DND-41 (cell line): ENCODE measurements around the gene RAB8B.

ENCODE experiments used
- ATAC-seq: fragments of 200-7000 bp; cut with Tn5 transposase; 3 replicates; pipeline ENCODE4 v1.9.1; 2021; ENCODE audit warnings: low read depth; ENCODE audit not compliant: insufficient read depth
- DNase-seq: peaks from one replicate; pipeline ENCODE4 v3.0.0-alpha.2; 2020
- H2AFZ ChIP-seq: 2 replicates; pipeline ENCODE4 v1.6.0; 2012; ENCODE audit warnings: low read depth, low read length
- H3K27ac ChIP-seq: 2 replicates; pipeline ENCODE4 v1.5.1; 2012; ENCODE audit warnings: low read length, inconsistent platforms
- H3K27me3 ChIP-seq: fragments of 200-600 bp; sonication (generic); 2 replicates; pipeline ENCODE4 v1.6.0; 2012; ENCODE audit warnings: low read length, mild to moderate bottlenecking, inconsistent platforms; ENCODE audit not compliant: insufficient read depth, poor library complexity
- H3K36me3 ChIP-seq: 2 replicates; pipeline ENCODE4 v1.5.1; 2012; ENCODE audit warnings: low read length, inconsistent platforms; ENCODE audit not compliant: insufficient read depth
- H3K4me1 ChIP-seq: 2 replicates; pipeline ENCODE4 v1.5.1; 2012; ENCODE audit warnings: mild to moderate bottlenecking, low read length; ENCODE audit not compliant: insufficient read depth
- H3K4me2 ChIP-seq: 2 replicates; pipeline ENCODE4 v1.6.0; 2012; ENCODE audit warnings: mild to moderate bottlenecking, moderate library complexity, low read length, inconsistent platforms; ENCODE audit not compliant: insufficient read depth
- H3K4me3 ChIP-seq, 2 experiments: fragments of 200-600 bp in 1 of 2; shearing (Covaris generic) in 1 of 2; 2 replicates each; pipeline ENCODE4 v1.5.1; 2012 to 2016; ENCODE audit warnings: inconsistent platforms in 2 of 2, low read length in 2 of 2, mild to moderate bottlenecking in 2 of 2, low read depth in 1 of 2, moderate library complexity in 1 of 2
- H3K79me2 ChIP-seq: 2 replicates; pipeline ENCODE4 v1.6.0; 2012; ENCODE audit warnings: low read length, inconsistent platforms; ENCODE audit not compliant: insufficient read depth
- H3K9ac ChIP-seq: 2 replicates; pipeline ENCODE4 v1.6.0; 2012; ENCODE audit warnings: low read depth, mild to moderate bottlenecking, inconsistent platforms, low read length, moderate library complexity
- H3K9me3 ChIP-seq: 2 replicates; pipeline ENCODE4 v1.5.1; 2012; ENCODE audit warnings: low read length, moderate library complexity, mild to moderate bottlenecking, inconsistent platforms; ENCODE audit not compliant: insufficient read depth, severe bottlenecking
- H4K20me1 ChIP-seq: 2 replicates; pipeline ENCODE4 v1.6.0; 2012; ENCODE audit warnings: low read length; ENCODE audit not compliant: insufficient read depth
- EZH2 ChIP-seq: IDR thresholded peaks from 3 replicates; pipeline ENCODE4 v1.6.1; 2012; ENCODE audit warnings: borderline replicate concordance, low read depth, mild to moderate bottlenecking, moderate library complexity, low read length, inconsistent platforms; ENCODE audit not compliant: severe bottlenecking
- TF ChIP-seq, protein P1 (sequence below): IDR thresholded peaks from 2 replicates; pipeline ENCODE4 v1.5.1; 2012; ENCODE audit warnings: borderline replicate concordance, low read length, moderate library complexity, mild to moderate bottlenecking; ENCODE audit not compliant: poor library complexity, severe bottlenecking; ENCODE audit errors: extremely low read depth

Gene RAB8B

GRCh38 chr15:63188926-63189871 lies at the start of gene RAB8B:
RAB8B (plus strand) TSS chr15:63189606; CDS start chr15:63189625, 19 bp downstream.
- DNase-seq (peak; percentile 94), ATAC-seq (peak; percentile 80)
- Histone ChIP-seq H3K9ac (peak within 1 kb of the TSS; percentile 63), H3K4me3 (peak within 1 kb of the TSS; percentile 87 to 96), H3K79me2 (peaks cover 43% of the 10 kb centered on the region), H3K4me1 (peaks cover 52% of the 10 kb centered on the region), H3K4me2 (peak within 1 kb of the TSS; percentile 97), H3K27ac (peak within 1 kb of the TSS; percentile 93), H3K36me3 (no peaks in the 10 kb centered on the region), H4K20me1 (0 out of 2 replicates have a peak, but pooled peaks cover 1% of the 10 kb centered on the region), H3K9me3 (no peaks in the 10 kb centered on the region), H2AFZ (peak within 1 kb of the TSS; percentile 87), H3K27me3 (no peaks in the 10 kb centered on the region)
- TF ChIP-seq, protein P1, sequence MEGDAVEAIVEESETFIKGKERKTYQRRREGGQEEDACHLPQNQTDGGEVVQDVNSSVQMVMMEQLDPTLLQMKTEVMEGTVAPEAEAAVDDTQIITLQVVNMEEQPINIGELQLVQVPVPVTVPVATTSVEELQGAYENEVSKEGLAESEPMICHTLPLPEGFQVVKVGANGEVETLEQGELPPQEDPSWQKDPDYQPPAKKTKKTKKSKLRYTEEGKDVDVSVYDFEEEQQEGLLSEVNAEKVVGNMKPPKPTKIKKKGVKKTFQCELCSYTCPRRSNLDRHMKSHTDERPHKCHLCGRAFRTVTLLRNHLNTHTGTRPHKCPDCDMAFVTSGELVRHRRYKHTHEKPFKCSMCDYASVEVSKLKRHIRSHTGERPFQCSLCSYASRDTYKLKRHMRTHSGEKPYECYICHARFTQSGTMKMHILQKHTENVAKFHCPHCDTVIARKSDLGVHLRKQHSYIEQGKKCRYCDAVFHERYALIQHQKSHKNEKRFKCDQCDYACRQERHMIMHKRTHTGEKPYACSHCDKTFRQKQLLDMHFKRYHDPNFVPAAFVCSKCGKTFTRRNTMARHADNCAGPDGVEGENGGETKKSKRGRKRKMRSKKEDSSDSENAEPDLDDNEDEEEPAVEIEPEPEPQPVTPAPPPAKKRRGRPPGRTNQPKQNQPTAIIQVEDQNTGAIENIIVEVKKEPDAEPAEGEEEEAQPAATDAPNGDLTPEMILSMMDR, result peak; percentile 25
- TF ChIP-seq EZH2, result no peak

- Histone ChIP-seq H3K9ac (no peak overlapping the region), H3K27me3 (no peaks in the 10 kb centered on the region), H4K20me1 (no peaks in the 10 kb centered on the region), H3K4me2 (no peak overlapping the region), H3K9me3 (no peaks in the 10 kb centered on the region), H3K4me1 (no peaks in the 10 kb centered on the region), H2AFZ (no peak overlapping the region), H3K79me2 (no peaks in the 10 kb centered on the region), H3K4me3 (no peak overlapping the region), H3K27ac (no peak overlapping the region), H3K36me3 (no peaks in the 10 kb centered on the region)
- ATAC-seq (no peak), DNase-seq (no peak)
- TF ChIP-seq EZH2, result no peak
- TF ChIP-seq, protein P1, result no peak
Measured at GRCh38 chr15:63140936-63141335, 48.5 kb upstream of the RAB8B start.

GRCh38 chr15:63145426-63145825 lies 44.0 kb upstream of the RAB8B start:
- no peak for ATAC-seq
- no peaks in the 10 kb centered on the region for H3K36me3 ChIP-seq
- H3K27ac ChIP-seq, result no peak overlapping the region

More at GRCh38 chr15:63145426-63145825, 44.0 kb upstream of the RAB8B start:
- no peak for TF ChIP-seq EZH2
- TF ChIP-seq, protein P1, result no peak
- no peaks in the 10 kb centered on the region for H3K27me3 ChIP-seq
- DNase-seq, result no peak
- no peaks in the 10 kb centered on the region for H4K20me1 ChIP-seq
- H3K9ac ChIP-seq, result no peak overlapping the region
- H3K4me3 ChIP-seq, result no peak overlapping the region
- no peak overlapping the region for H3K4me2 ChIP-seq
- no peak overlapping the region for H2AFZ ChIP-seq
- H3K9me3 ChIP-seq, result no peaks in the 10 kb centered on the region
- no peaks in the 10 kb centered on the region for H3K4me1 ChIP-seq
- no peaks in the 10 kb centered on the region for H3K79me2 ChIP-seq
